ENCODE results near the gene KIF19.

- TF ChIP-seq CTCF (IDR thresholded peaks at IDR 0.05) (no peak), POLR2AphosphoS5 (IDR thresholded peaks at IDR 0.05) (no peak), EP300 (IDR thresholded peaks at IDR 0.05) (no peak)
Observed at GRCh38 chr17:74359916-74360315, 33.9 kb downstream of the KIF19 start.

All from stomach (tissue), 4 donors.